Retinal pigment epithelial cell (primary cell): Measurements from ENCODE around the gene GNLY.

Source experiments
- DNase-seq: peaks from one replicate; pipeline ENCODE4 v3.0.0-alpha.2; 2010; ENCODE audit warnings: low read depth
- H3K4me3 ChIP-seq: 2 replicates; pipeline ENCODE4 v1.5.1; 2011; ENCODE audit warnings: mild to moderate bottlenecking, low read length, control low read depth, moderate library complexity
- CTCF ChIP-seq: conservative IDR thresholded peaks from 2 replicates; pipeline ENCODE4 v1.5.1; 2011; ENCODE audit warnings: low read depth, low read length, control low read depth, inconsistent platforms

GNLY gene

GRCh38 chr2:85680707-85681371 lies 13.3 kb upstream of the GNLY start:
- no peak overlapping the region for H3K4me3 ChIP-seq
- no peak for TF ChIP-seq CTCF
- no peak for DNase-seq

DNA sequence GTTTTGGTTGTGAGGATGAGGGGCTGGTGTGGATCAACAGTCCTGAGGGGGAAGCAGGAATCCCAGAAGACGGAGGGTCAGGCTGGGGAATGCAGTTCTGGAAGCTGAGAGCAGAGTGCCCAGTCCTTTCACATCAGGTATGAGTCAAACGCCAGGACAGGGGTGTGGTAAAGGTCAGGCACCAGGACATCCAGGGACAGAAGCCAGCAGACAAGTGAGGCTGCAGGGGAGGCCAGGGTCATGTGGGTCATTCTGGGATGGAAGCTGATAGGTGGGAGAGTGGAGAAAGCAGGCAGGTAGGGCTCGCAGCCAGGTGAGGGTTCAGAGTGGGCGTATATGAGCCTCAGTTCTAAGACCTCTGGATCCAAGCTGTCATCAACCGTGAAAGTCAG lies 12.8 kb upstream of the GNLY start:
- TF ChIP-seq CTCF = no peak
- no peak for DNase-seq
- no peak overlapping the region for H3K4me3 ChIP-seq

GRCh38 chr2:85681776-85682175 lies 12.4 kb upstream of the GNLY start:
- TF ChIP-seq CTCF = no peak
- DNase-seq = no peak
- H3K4me3 ChIP-seq = no peak overlapping the region

- no peak overlapping the region for H3K4me3 ChIP-seq
- TF ChIP-seq CTCF = no peak
- DNase-seq = no peak
Measured at GRCh38 chr2:85682378-85682777, 11.8 kb upstream of the GNLY start.

DNA sequence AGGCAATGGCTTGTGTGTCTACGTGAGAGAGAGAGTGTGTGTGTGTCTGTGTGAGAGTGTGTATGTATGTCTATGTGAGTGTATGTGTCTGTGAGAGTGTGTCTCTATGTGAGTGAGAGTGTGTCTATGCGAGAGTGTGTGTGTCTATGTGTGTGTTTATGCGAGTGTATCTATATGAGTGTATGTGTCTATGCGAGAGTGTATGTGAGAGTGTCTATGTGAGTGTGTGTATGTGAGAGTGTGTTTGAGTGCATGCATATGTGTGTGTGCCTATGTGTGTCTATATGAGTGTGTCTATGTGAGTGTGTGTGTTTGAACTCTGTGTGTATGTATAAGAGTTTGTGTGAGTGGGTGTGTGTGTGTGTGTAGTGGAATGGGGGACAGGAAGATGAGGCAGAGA lies 9.8 kb upstream of the GNLY start:
- no peak overlapping the region for H3K4me3 ChIP-seq
- TF ChIP-seq CTCF = no peak
- no peak for DNase-seq

GRCh38 chr2:85684806-85685205 lies 9.4 kb upstream of the GNLY start:
- no peak overlapping the region for H3K4me3 ChIP-seq
- no peak for TF ChIP-seq CTCF
- no peak for DNase-seq

GRCh38 chr2:85690932-85691331 lies 3.2 kb upstream of the GNLY start:
- no peak for DNase-seq

More at GRCh38 chr2:85690932-85691331, 3.2 kb upstream of the GNLY start:
- TF ChIP-seq CTCF = no peak
- H3K4me3 ChIP-seq = no peak overlapping the region
